ENCODE data around the gene FASN.
"Not testable (repeated sequence)": the region's sequence is repeated elsewhere in the genome, so short reads cannot be mapped to it uniquely, and the experiment has no call there.

DNA sequence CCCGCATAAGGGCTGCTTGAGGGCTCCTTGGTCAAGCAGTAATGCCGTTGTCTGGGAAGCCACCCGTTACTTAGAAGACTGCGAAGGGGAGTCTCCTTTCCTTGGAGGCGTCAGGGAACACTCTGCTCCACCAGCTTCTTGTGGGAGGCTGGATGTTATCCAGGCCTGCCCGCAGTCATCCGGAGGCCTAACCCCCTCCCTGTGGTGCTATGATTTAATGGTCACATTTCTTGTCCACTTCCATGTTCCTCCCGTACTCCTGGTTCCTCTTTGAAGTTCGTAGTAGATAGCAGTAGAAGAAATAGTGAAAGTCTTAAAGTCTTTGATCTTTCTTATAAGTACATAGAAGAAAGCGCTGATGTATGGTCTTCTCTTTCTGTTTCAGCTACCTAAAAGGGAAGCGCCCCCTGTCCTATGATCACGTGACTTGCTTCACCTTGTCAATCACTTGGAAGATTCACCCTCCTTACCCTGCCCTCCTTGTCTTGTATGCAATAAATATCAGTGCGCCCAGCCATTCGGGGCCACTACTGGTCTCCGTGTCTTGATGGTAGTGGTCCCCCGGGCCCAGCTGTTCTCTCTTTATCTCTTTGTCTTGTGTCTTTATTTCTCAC lies 59.1 kb downstream of the FASN start:
- not testable (repeated sequence) for TF ChIP-seq POLR2AphosphoS5 (IDR thresholded peaks at IDR 0.05; ENCODE audit: borderline replicate concordance, low read depth, low read length); EZH2 (IDR thresholded peaks at IDR 0.05)
